CD4-positive, alpha-beta T cell treated with Interleukin-15 for 1 hour (primary cell): ENCODE data around the gene TTC6.

Experiments used
- DNase-seq: peaks from one replicate; pipeline ENCODE4 v3.0.0-alpha.2; 2020

The TTC6 gene

GRCh38 chr14:37586797-37587130 is 8.7 kb upstream of the TTC6 start:
- no peak for DNase-seq

GRCh38 chr14:37587131-37587803 is 8.2 kb upstream of the TTC6 start:
- no peak for DNase-seq

GRCh38 chr14:37587881-37588666 is 7.4 kb upstream of the TTC6 start:
- no peak for DNase-seq

- no peak for DNase-seq
Observed at GRCh38 chr14:37588667-37588955, 6.8 kb upstream of the TTC6 start.

- no peak for DNase-seq
Observed at GRCh38 chr14:37588956-37589714, 6.3 kb upstream of the TTC6 start.

GRCh38 chr14:37589715-37590427 is 5.6 kb upstream of the TTC6 start:
- no peak for DNase-seq

- no peak for DNase-seq
Observed at GRCh38 chr14:37590428-37591139, 4.8 kb upstream of the TTC6 start.

- no peak for DNase-seq
Observed at GRCh38 chr14:37591311-37591940, 4.0 kb upstream of the TTC6 start.

GRCh38 chr14:37591941-37592481 is 3.4 kb upstream of the TTC6 start:
- no peak for DNase-seq

- no peak for DNase-seq
Observed at GRCh38 chr14:37592482-37593408, 2.7 kb upstream of the TTC6 start.

- no peak for DNase-seq
Observed at GRCh38 chr14:37593511-37594237, 1.8 kb upstream of the TTC6 start.

- no peak for DNase-seq
Observed at GRCh38 chr14:37594238-37594970, 1.0 kb upstream of the TTC6 start.

- peak; percentile 39 for DNase-seq
Observed at GRCh38 chr14:37595809-37596621, 586 bp downstream of the TTC6 start.

- DNase-seq = no peak
Observed at GRCh38 chr14:37596790-37597472, 1.5 kb downstream of the TTC6 start.

GRCh38 chr14:37597538-37597913 is 2.1 kb downstream of the TTC6 start:
- no peak for DNase-seq

GRCh38 chr14:37597914-37598746 is 2.7 kb downstream of the TTC6 start:
- no peak for DNase-seq
